HG02642 (cell line): ENCODE data around the gene BTBD3.

Experiments
- ATAC-seq: cut with Tn5 transposase; IDR thresholded peaks from one replicate; pipeline ENCODE4 v1.9.1; 2021; ENCODE audit warnings: mild to moderate bottlenecking; ENCODE audit not compliant: unreplicated experiment, poor library complexity

Gene BTBD3

GRCh38 chr20:11958855-11959254 lies 41.2 kb downstream of the BTBD3 start:
- ATAC-seq = no peak

- ATAC-seq = no peak
Measured at GRCh38 chr20:11965602-11966001, 47.9 kb downstream of the BTBD3 start.

DNA sequence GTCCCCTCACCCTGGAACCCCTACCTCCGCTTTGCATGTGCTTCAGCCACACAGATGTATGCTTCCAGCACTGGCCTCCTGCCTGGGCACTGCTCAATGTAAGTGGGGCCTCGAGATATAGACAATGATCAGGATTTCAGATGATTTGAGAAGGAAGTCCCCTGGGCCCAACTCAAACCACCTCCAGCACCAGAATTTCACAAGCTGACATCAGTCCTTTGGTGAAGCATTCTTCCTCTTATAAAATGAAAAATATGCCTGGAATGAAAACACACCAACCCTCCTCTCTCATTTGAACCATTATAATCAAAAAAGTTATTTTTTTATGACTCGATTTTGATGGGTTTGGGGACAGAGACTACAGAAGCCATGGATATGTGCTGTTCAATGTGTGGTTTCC lies 48.5 kb downstream of the BTBD3 start:
- no peak for ATAC-seq

DNA sequence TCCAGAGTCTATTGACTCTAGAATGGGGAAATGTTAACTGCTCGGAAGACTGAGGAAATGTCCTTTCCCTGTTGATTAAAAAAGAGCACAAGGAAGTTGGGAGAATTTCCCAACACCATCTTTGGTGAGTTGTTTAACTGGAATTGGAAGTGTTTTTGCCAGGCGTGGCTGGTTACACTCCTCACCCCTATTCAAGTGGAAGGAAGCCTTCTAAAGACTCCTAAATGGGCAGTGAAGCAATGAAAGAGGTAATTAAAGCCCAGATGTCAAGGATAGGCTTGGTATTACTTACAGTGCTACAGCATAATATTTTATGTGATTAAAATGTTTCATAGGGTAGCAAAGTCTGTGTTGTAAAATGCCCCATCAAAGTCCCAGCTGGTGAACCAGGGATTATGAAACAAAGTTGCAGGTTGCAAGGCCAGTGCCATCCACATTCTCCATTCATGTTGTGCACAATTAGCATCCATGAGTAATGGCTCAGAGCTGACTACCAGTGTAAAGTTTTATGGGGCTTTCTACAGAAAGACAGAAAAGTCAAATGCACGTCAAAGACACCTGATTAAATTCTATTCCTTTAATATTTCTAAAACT lies 52.6 kb downstream of the BTBD3 start:
- ATAC-seq = no peak

DNA sequence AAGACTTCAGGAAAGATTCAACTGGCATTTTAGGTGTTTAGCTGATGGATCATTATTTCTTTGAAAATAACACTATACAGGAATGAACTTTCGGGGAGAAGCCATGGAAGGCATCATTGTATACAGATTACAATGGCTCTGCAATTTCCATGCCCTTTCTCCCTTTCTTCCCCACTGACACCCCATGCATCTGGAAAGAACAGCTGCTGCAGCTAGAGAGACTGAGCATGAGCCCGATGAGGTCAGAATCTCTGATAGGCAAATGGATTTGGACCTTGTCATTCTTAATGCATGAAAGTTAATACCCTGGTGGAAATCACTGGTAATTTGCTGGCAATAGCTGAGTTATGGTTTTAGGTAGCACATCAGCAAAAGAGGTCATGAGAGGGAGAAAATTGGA lies 54.8 kb downstream of the BTBD3 start:
- ATAC-seq = no peak
